ENCODE measurements around the gene IP6K3.

Gene IP6K3

GRCh38 chr6:33738879-33739278 is 7.8 kb downstream of the IP6K3 start:
- no peak for DNase-seq

DNA sequence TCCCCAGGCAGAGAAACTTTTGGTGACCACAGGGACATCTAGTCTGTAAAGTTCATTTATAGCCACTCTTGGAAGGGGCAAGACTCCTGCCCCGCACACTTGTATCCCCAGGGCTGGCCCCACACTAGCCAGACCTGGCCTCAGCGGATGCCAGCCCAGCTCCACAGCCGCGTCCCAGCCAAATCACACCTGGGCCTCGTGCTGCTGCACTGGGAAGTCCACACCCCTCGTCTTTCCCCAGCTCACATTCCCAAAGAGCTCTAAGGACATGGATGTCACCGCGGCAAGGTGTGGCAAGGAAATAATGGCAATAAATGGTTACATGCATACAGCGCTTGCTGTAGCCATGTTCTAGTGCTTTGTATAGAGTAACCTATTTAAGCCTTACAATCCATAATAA is 8.6 kb downstream of the IP6K3 start:
- DNase-seq = no peak

DNA sequence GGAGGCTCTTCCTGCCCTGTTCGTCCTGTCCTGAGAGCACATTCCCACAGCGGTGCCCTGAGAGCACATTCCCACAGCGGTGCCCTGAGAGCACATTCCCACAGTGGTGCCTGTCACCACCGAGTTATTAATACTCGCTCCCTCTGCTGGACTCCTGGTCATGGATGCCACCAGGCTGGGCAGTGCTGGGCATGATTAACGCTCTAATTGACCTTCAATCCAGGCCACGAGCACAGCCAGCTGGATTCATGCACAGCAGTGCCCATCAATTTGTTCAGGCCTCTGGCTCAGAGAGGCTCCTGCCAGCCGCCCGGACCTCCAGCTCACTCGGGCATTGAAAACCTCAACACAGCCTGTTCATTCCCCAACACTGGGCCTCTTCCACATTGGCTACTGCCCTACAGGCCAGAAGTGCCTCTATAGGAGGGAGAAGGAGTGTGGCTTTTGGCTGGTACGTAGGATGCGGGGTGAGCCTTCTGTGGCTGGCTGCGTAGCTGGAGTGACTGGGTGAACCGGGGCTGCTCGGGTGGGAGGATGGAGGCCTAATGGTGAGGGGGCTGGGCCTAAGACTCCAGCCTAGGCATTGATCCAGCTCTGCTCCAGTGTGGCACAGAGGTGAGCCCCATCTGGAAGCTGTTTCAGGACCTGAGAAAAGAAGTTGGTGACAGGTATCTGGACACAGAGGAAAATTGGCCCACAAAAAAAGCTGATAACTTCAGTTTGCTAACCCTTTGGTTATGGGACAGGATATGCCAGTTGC is 9.3 kb downstream of the IP6K3 start:
- DNase-seq = no peak

GRCh38 chr6:33735216-33735615 is 11.5 kb downstream of the IP6K3 start:
- no peak for DNase-seq

DNA sequence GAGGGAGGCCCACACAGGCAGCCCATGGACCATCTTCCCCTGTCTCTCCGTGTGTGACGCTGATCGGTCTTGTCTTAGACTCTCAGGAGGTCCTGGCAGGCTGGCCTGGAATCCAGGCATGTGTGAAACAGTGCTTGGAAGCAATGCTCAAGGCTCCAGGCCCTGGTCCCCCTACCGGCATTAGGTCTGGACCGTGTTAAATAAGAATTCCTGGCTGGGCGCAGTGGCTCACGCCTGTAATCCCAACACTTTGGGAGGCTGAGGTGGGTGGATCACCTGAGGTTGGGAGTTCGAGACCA is 13.0 kb downstream of the IP6K3 start:
- no peak for DNase-seq

- no peak for DNase-seq
Observed at GRCh38 chr6:33732817-33733708, 13.6 kb downstream of the IP6K3 start.

DNA sequence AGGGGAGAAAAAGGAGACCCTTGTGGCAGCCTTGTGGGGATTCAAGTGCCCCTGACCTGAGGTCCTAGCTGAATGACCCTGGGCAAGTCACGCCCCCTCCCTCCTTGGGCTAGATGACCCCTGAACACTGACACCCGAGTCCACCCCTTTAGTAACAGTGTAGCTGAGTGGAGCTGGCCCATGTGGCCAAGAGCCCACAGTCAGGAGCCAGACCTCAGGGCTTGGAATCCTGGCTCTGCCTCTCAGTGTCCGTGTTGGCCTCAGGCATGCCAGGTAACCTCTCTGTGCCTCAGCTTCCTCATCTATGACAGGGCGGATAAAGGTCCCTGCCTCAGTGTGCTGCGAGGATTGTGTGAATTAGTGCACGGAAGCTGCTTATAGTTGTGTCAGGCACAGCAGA is 14.3 kb downstream of the IP6K3 start:
- DNase-seq = no peak

DNA sequence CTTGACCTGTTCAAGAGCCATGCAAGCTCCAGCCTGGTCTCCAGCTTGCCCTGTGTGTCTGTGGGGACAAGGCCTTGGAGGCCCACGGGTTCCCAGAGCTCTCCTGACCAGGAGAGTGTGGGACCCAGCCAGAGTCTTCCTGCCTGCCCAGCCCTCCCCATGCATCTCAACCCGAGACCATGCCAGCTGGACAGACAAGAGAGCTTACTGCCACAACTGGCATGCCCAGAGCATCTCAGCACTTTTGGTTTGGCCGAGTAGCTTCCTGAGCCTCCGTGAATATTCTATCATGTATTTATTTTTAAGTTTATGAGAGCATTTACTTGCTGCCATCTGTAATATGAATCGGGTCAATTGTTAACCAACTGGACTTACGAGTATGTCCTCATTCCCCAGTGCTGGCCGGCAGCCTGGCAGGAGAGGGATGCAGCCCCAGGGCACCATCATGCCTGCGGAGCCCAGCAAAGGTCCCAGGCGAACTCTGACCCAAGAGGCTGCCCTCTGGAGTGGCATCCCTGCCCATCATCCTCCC is 14.9 kb downstream of the IP6K3 start:
- DNase-seq = no peak

GRCh38 chr6:33731035-33731434 is 15.7 kb downstream of the IP6K3 start:
- no peak for DNase-seq

- no peak for DNase-seq
Observed at GRCh38 chr6:33730611-33731010, 16.1 kb downstream of the IP6K3 start.

- DNase-seq = no peak
Observed at GRCh38 chr6:33729059-33729458, 17.6 kb downstream of the IP6K3 start.

DNA sequence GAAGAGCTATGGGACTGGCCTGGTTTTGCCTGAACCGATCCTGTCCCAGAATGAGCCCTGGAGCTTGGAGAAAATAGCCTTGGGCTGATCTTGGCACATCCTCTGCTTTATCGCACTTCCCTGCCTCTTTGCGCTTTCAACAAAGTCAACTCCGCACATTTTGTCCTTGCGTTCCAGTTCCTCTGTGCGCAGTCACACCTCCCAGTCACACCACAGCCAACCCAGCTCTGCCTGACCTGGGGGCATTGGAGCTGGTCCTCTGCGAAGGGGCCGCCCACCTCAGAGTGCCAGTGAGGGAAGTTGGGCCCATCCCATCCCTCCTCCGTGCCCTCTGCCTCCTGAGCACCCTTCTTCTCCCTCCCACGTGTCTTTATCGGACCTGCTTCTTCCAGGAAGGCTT is 18.3 kb downstream of the IP6K3 start:
- no peak for DNase-seq

DNA sequence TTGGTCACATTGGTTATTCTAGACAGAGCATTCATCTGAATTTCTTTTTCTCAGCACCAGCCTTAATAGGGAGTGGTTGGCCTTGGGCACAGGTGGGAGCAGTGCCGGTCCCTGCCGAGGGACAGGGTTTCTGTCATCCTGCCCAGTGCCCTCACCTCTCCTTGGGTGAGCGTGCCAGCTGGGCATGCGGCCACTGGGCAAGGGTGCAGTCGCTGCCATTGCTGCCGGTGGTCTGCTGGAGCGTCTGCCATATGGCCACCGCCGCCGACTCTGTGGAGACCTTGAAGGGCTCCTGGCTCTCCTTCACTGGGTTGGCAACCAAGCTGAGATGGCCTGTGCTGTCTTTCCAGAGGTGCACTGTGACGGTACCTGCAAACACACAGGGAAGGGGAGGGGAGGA is 18.8 kb downstream of the IP6K3 start:
- DNase-seq = no peak

DNA sequence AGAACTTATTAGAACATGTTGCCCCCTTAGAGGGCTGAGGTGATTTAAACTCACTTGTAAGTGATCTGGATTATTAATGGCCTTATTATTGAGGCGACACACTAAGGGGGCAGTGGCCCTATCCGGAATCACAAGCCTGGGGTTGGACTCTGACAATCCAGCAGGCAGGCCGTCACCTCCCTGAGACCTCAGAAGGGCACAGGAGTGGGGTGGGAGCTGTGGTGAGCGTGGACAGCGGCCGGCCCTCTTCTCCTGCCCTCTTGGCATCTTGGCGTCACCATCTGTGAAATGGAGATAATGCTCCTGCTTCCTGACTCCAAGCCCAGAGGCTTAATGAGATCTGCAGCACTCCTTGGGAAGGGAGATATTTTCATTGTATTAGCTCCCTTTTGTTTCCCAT is 19.6 kb downstream of the IP6K3 start:
- DNase-seq = no peak

- DNase-seq = no peak
Observed at GRCh38 chr6:33726696-33727095, 20.0 kb downstream of the IP6K3 start.

- DNase-seq = no peak
Observed at GRCh38 chr6:33725891-33726673, 20.6 kb downstream of the IP6K3 start.

- no peak for DNase-seq
Observed at GRCh38 chr6:33725222-33725621, 21.5 kb downstream of the IP6K3 start.

DNA sequence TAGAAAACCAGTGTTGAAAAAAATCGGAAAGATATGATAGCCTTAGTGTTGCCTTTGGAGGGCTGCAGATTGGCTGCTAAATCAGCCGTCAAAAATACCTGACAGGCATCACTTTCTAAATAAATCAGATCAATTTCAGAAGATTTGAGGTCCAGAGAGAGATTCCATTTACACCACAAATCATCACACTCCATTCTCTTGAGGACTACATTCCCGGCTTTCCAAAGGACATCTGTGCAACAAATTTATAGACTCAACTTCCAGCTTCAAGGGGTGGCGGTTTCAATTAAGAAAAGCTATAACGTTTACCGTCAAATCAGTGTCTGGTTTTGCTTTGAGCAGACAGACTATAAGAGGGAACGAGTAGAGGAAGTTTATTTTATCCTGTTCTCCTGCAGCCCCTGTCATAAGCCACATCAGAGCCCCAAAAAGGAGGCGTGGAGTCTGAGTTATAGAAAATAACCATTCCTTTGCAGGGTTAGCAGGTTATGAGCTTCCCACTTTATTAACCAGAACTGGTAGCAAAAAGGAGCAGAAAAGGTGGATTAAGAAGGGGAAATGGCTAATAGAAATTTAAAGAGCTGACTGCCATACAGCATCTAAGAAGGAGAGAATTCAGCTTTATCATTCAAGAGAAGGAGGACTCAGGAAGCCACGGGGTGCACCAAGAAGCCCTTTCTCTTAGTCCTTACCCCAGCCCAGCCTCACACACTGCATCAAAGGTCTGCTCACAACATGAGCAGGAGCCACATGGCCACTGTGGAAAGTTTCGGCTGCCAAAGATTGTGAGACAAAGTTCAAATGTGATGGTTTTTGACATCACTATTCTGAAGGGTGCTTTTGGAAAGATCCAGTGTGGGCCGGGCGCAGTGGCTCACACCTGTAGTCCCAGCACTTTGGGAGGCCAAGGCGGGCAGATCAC is 22.3 kb downstream of the IP6K3 start:
- DNase-seq = no peak

GRCh38 chr6:33723371-33724085 is 23.2 kb downstream of the IP6K3 start:
- DNase-seq = no peak

GRCh38 chr6:33722103-33722623 is 24.5 kb downstream of the IP6K3 start:
- no peak for DNase-seq

DNA sequence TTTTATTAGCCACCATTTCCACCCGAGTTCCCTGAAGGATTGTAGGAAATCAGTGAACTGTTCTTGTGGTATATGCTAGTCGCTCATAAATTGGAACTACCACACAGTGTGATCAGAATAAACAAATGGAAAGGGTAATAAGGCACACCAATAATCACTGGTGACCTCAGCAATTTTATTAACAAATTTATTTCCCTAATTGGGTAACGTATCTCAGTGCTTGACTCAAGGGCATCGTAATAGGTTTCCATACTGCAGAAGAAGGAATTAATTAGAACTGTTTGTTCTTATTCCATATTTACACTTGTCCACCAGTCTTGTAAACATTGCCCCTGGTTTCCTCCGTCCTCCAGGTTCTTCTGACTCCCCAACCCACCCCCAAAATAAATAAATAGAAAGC is 25.2 kb downstream of the IP6K3 start:
- no peak for DNase-seq
